NCI-H345 treated with DMSO at 0.1 percent for 48 hours (cell line): ENCODE measurements around the gene FOXJ2.
"Not testable (repeated sequence)": the region's sequence is repeated elsewhere in the genome, so short reads cannot be mapped to it uniquely, and the experiment has no call there.

Source experiments
- DNase-seq: peaks from one replicate; lab custom pipeline; 2025; ENCODE audit not compliant: unreplicated experiment; lab: John Stamatoyannopoulos, UW

The FOXJ2 gene

GRCh38 chr12:8064131-8064530 lies 31.6 kb downstream of the FOXJ2 start:
- no peak for DNase-seq

DNA sequence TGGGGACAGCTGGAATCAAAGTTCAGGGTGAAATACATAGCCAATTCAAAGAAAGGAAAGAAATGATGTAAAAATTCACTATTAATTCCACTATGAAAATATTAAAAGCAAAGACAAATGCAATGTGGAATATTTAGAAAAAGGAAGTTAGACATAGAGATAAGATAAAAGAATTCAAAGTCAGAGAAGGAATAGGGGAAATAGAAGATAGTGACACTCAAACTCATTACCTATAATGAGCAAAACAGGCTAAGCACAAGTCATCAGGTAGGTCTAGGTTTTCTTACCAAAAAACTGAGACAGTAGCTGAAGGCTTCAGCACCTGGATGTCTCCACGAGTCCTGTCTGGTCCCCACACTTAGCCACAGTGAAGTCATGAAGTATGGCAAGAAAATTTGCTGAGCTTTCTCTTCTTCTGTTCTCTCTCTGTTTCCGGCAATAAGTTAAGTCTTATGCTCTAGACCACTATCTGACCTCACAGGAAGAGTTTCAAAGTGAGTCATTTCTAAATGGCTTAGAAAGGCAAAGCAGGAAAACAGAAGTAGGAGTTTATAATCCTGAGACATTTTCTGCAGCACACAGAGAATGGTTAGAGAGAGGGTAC lies 33.6 kb downstream of the FOXJ2 start, which contains the start of gene C3AR1:
Gene C3AR1 (minus strand): TSS at position 369 of the 604 bp plus-strand sequence. CDS start 6,174 bp downstream, outside the sequence.
- DNase-seq = no peak

DNA sequence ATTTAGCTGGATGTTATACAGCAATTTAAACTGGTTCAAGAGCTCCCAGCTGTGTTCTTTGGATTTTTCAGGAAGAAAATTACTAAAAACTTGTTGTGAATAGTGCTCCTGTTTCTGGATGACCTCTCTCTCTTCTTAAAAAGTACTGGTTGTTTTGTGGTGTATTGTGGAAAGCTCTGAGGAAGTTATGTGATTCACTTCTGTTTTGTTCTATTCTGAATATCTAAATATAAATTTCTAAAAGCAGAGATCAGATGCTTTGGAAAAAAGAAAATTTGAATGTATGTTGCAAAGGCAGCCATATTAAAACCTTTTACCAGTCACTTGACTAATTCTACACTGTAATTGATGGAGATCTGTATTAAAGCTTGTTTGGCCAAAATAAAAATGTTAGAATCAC lies 37.1 kb downstream of the FOXJ2 start:
- no peak for DNase-seq

DNA sequence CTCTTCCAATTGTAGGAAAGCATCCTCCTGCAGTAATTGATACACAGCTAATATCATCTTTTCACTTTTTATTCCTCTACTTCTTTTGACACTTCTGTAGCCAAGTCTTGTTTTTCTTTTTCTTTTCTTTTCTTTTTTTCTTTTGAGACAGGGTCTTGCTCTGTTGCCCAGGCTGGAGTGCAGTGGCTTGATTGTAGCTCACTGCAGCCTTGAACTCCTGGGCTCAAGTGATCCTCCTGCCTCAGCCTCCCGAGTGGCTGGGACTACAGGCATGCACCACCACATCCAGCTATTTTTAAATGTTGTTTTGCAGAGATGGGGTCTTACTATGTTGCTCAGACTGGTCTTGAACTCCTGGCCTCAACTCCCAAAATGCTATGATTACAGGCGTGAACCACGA lies 39.3 kb downstream of the FOXJ2 start:
- DNase-seq = not testable (repeated sequence)

DNA sequence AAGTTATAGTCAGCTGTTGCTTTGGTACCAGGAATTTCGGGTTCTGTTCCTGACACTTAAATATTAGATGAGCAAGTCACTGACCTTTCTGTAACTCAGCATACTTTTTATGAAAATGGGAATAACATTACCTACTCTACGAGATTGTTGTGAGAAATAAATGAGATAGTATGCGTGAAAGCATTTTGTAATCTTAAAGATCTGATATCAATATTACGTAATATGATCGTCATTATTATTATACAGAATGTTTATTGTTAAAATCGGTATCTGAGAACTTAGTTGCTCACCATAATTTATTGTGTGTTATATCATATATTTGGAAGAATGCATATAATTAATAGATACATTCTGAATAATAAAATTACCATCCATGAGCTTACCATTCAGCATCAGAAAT lies 43.4 kb downstream of the FOXJ2 start:
- DNase-seq = no peak

- DNase-seq = no peak
These were observed 43.9 kb downstream of the FOXJ2 start for GRCh38 chr12:8076366-8076765.

- DNase-seq = no peak
These were observed 44.7 kb downstream of the FOXJ2 start for GRCh38 chr12:8077207-8077606.

DNA sequence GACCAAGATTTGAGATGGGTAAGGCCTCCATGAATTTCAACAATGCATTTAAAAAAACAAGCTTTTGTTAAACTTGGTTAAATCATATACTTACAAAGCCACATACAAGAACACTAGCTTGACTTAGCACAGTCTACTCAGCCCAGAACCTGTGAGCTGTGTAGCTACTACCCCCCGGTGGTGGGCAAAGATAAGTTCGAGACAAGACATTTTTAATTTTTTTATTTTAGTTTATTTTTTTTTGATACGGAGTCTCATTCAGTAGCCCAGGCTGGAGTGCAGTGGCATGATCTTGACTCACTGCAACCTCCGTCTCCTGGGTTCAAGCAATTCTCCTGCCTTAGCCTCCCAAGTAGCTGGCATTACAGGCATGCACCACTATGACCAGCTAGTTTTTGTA lies 45.9 kb downstream of the FOXJ2 start:
- peak; percentile 15 for DNase-seq

GRCh38 chr12:8078916-8079315 lies 46.4 kb downstream of the FOXJ2 start:
- no peak for DNase-seq

- no peak for DNase-seq
These were observed 47.6 kb downstream of the FOXJ2 start for GRCh38 chr12:8080120-8080519.

DNA sequence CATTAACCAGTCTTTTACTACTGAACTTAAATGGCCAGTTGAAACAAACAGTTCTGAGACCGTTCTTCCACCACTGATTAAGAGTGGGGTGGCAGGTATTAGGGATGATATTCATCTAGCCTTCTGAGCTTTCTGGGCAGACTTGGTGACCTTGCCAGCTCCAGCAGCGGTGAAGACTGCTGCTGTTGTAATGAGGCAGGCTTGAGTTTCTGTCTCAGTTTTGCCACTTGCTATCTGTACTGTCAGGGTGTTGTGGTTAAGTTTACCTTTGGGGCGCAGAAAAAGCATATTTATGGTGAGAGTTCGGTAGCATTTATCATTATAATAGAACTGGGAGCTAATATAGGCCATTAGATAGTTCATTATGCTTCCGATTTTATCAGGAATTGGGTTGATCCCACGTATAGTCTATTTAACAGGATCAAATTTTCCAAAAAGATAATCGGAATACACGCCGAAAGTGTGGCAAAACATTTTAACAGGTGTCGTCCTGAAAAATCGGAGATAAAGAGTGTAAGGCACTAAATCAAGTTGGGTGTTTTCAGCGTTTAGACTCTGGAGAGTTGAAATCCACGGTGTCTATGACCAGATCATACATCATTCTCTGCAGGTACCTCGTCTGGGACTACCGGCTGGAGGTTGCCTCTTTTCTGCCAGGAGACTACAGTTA lies 48.9 kb downstream of the FOXJ2 start:
- DNase-seq = no peak

GRCh38 chr12:8082808-8083100 lies 50.2 kb downstream of the FOXJ2 start:
- DNase-seq = no peak

DNA sequence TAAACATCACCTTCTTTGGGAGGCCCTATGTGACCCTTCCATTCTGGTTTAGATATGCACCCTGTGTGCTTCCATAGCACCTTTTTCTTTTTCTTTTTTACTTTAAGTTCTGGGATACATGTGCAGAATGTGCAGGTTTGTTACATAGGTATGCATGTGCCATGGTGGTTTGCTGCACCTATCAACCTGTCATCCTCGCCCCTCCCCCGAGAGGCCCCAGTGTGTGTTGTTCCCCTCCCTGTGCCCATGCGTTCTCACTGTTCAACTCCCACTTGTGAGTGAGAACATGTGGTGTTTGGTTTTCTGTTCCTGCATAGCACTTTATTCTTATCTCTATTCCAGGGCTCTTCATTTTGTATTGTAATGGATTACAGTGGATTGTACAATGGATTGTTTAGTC lies 51.8 kb downstream of the FOXJ2 start:
- not testable (repeated sequence) for DNase-seq

DNA sequence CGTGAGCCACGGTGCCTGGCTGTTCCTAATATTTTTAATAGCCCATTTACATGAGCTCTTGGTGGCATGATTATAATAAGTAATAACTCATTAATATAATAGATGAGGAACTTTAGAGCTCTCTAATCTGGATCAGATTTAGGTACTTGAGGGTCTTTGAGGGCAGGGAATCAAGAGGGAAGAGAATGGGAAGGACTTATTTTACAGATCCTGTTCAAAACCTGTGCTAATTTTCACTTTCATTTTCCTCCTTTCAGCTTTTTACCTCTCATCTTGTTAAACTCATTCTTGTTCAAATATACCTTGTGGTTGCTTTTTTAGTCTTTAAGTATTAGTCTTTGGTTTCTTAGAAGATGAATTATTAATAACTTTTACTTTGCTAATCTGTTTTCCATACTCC lies 55.1 kb downstream of the FOXJ2 start:
- DNase-seq = no peak

GRCh38 chr12:8088574-8088973 lies 56.1 kb downstream of the FOXJ2 start:
- DNase-seq = no peak

DNA sequence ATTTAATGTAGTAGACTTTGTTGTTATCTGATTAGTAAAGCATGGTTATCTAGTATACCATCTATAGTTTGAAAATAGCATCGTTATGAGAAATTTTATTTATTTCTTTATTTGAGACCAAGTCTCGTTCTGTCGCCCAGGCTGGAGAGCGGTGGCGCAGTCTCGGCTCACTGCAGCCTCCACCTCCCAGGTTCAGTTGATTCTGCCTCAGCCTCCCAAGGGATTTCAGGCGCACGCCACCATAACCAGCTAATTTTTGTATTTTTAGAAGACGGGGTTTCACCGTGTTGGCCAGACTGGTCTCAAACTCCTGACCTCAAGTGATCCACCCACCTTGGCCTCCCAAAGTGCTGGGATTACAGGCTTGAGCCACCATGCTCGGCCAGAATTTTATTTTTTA lies 56.8 kb downstream of the FOXJ2 start:
- not testable (repeated sequence) for DNase-seq

DNA sequence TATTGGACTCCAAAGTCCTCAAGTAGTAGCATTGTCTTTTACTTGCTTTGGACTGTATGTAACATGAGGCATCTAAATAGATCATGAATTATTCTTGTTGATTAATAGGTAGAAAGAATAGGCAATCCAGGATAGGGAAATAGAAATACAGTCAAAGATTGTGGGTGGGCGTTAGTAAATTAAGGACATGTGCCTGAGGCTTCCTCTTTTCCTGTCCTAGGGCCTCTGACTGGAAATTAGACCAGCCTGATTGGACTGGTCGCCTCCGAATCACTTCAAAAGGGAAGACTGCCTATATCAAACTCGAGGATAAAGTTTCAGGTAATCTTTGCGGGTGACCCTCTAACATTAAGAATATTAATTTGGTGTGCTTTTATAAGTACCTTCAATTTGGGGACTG lies 57.2 kb downstream of the FOXJ2 start:
- no peak for DNase-seq

- no peak for DNase-seq
These were observed 60.8 kb downstream of the FOXJ2 start for GRCh38 chr12:8093291-8093690.

- no peak for DNase-seq
These were observed 63.9 kb downstream of the FOXJ2 start for GRCh38 chr12:8096281-8096915.

- DNase-seq = no peak
These were observed 66.7 kb downstream of the FOXJ2 start for GRCh38 chr12:8099235-8099634.
